ENCODE data around the gene IL17C.
"Not testable (repeated sequence)": the region's sequence is repeated elsewhere in the genome, so short reads cannot be mapped to it uniquely, and the experiment has no call there.

Gene IL17C

GRCh38 chr16:88657371-88657770 is 19.0 kb downstream of the IL17C start:
- in situ Hi-C loops (cut with MboI; ENCODE audit: low sequenced_read_pairs) = no loop called here

- in situ Hi-C loops (cut with MboI; ENCODE audit: low sequenced_read_pairs) = no loop called here
These were observed 20.3 kb downstream of the IL17C start for GRCh38 chr16:88658714-88659113.

GRCh38 chr16:88659160-88659559 is 20.8 kb downstream of the IL17C start:
- in situ Hi-C loops (cut with MboI; ENCODE audit: low sequenced_read_pairs) = no loop called here

GRCh38 chr16:88661468-88661867 is 23.1 kb downstream of the IL17C start:
- in situ Hi-C loops (cut with MboI; ENCODE audit: low sequenced_read_pairs) = no loop called here

GRCh38 chr16:88662222-88662842 is 24.0 kb downstream of the IL17C start:
- in situ Hi-C loops (cut with MboI; ENCODE audit: low sequenced_read_pairs) = no loop called here

GRCh38 chr16:88662843-88663606 is 24.7 kb downstream of the IL17C start, which contains the start of gene MVD:
Gene MVD, minus strand, starts transcription at chr16:88663091. Its CDS starts 11 bp downstream, at chr16:88663080.
- in situ Hi-C loops (cut with MboI; ENCODE audit: low sequenced_read_pairs) = no loop called here

- in situ Hi-C loops (cut with MboI; ENCODE audit: low sequenced_read_pairs) = no loop called here
These were observed 26.8 kb downstream of the IL17C start for GRCh38 chr16:88665148-88665547.

GRCh38 chr16:88665570-88665969 is 27.2 kb downstream of the IL17C start:
- in situ Hi-C loops (cut with MboI; ENCODE audit: low sequenced_read_pairs) = no loop called here

- in situ Hi-C loops (cut with MboI; ENCODE audit: low sequenced_read_pairs) = no loop called here
These were observed 29.1 kb downstream of the IL17C start for GRCh38 chr16:88667461-88667860.

- in situ Hi-C loops (cut with MboI; ENCODE audit: low sequenced_read_pairs) = not testable (repeated sequence)
These were observed 31.1 kb downstream of the IL17C start for GRCh38 chr16:88669493-88669892.

- in situ Hi-C loops (cut with MboI; ENCODE audit: low sequenced_read_pairs) = no loop called here
These were observed 31.6 kb downstream of the IL17C start for GRCh38 chr16:88669980-88670379.

GRCh38 chr16:88671806-88672205 is 33.4 kb downstream of the IL17C start:
- in situ Hi-C loops (cut with MboI; ENCODE audit: low sequenced_read_pairs) = no loop called here

GRCh38 chr16:88672776-88673175 is 34.4 kb downstream of the IL17C start:
- in situ Hi-C loops (cut with MboI; ENCODE audit: low sequenced_read_pairs) = no loop called here

- in situ Hi-C loops (cut with MboI; ENCODE audit: low sequenced_read_pairs) = no loop called here
These were observed 35.5 kb downstream of the IL17C start for GRCh38 chr16:88673716-88674379.

GRCh38 chr16:88676502-88677242 is 38.3 kb downstream of the IL17C start:
- in situ Hi-C loops (cut with MboI; ENCODE audit: low sequenced_read_pairs) = no loop called here

- in situ Hi-C loops (cut with MboI; ENCODE audit: low sequenced_read_pairs) = no loop called here
These were observed 39.3 kb downstream of the IL17C start for GRCh38 chr16:88677721-88678120.

GRCh38 chr16:88678224-88678979 is 40.0 kb downstream of the IL17C start:
- in situ Hi-C loops (cut with MboI; ENCODE audit: low sequenced_read_pairs) = no loop called here

- in situ Hi-C loops (cut with MboI; ENCODE audit: low sequenced_read_pairs) = no loop called here
These were observed 42.2 kb downstream of the IL17C start for GRCh38 chr16:88680554-88681083.

GRCh38 chr16:88681084-88681680 is 42.8 kb downstream of the IL17C start:
- in situ Hi-C loops (cut with MboI; ENCODE audit: low sequenced_read_pairs) = no loop called here
